ENCODE measurements around the gene IL15RA. TPM values are rescaled to one million over a fixed set of nuclear protein-coding genes. Genes with fewer than 3 reads are reported as not detected.

IL15RA gene
- total RNA-seq, 1 donor from 2014 or later, result 0.48 TPM

DNA sequence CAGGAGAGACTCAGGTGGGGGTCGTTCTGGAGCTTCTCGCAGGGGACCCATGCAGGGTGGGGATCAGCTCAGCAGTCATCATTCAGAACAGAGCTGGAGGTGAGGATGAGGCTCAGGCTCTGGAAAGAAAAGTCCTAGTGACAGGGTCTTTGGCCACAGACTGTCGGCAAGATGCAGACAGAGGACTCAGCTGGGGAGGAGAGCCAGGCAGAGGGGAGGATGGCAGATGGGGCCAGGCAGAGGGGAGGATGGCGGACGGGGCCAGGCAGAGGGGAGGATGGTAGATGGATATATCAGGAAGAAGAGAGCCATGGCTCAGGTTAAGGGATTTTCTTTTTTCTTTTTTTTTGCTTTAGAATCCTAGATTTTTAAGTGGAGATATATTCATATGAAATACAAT is 7.7 kb upstream of the IL15RA start:
- Mint-ChIP-seq H3K36me3 (ENCODE audit: insufficient read depth) (no peaks in the 10 kb centered on the region), H3K9me3 (ENCODE audit: low read depth) (no peaks in the 10 kb centered on the region), H3K4me3 (ENCODE audit: low read depth) (no peak overlapping the region), H3K27ac (no peak overlapping the region), H3K4me1 (ENCODE audit: low read depth) (peaks cover 6% of the 10 kb centered on the region), H3K27me3 (peaks cover 35% of the 10 kb centered on the region)
- no peak for DNase-seq (ENCODE audit: low spot score, unreplicated experiment)
- TF ChIP-seq CTCF (IDR thresholded peaks at IDR 0.05; ENCODE audit: unreplicated experiment), result no peak

- no peak for DNase-seq (ENCODE audit: low spot score, unreplicated experiment)
- TF ChIP-seq CTCF (IDR thresholded peaks at IDR 0.05; ENCODE audit: unreplicated experiment), result no peak
These were observed 6.4 kb upstream of the IL15RA start for GRCh38 chr10:5983774-5984173.

DNA sequence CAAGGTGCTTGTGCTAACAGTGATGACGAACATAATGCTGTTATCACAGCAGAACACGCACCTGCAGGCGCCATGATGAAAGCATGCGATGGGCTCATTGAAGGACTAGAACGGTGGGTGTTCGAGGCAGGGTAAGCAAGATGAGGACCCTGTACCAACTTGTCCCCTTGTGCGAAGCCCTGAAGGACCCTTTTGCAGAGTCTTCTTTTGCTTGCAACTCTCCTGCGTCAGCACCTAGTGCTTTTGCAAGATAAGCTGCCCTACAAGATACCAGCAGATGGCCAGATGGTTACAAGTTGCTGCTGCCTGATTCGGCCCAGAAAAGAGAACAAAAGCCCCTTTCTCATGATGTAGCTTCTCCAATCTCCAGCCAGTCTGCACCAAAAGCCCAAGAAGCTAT is 4.2 kb upstream of the IL15RA start:
- H3K4me3 Mint-ChIP-seq (ENCODE audit: low read depth), result no peak overlapping the region
- H3K27ac Mint-ChIP-seq, result no peak overlapping the region
- no peak for DNase-seq (ENCODE audit: low spot score, unreplicated experiment)
- no peaks in the 10 kb centered on the region for H3K9me3 Mint-ChIP-seq (ENCODE audit: low read depth)
- H3K27me3 Mint-ChIP-seq, result peaks cover 37% of the 10 kb centered on the region
- no peaks in the 10 kb centered on the region for H3K36me3 Mint-ChIP-seq (ENCODE audit: insufficient read depth)
- peaks cover 9% of the 10 kb centered on the region for H3K4me1 Mint-ChIP-seq (ENCODE audit: low read depth)
- no peak for TF ChIP-seq CTCF (IDR thresholded peaks at IDR 0.05; ENCODE audit: unreplicated experiment)

More at GRCh38 chr10:5983774-5984173, 6.4 kb upstream of the IL15RA start:
- peaks cover 6% of the 10 kb centered on the region for H3K4me1 Mint-ChIP-seq (ENCODE audit: low read depth)
- H3K36me3 Mint-ChIP-seq (ENCODE audit: insufficient read depth), result no peaks in the 10 kb centered on the region
- peaks cover 40% of the 10 kb centered on the region for H3K27me3 Mint-ChIP-seq
- H3K9me3 Mint-ChIP-seq (ENCODE audit: low read depth), result no peaks in the 10 kb centered on the region
- no peak overlapping the region for H3K27ac Mint-ChIP-seq
- H3K4me3 Mint-ChIP-seq (ENCODE audit: low read depth), result no peak overlapping the region

- no peak for TF ChIP-seq CTCF (IDR thresholded peaks at IDR 0.05; ENCODE audit: unreplicated experiment)
- H3K4me1 Mint-ChIP-seq (ENCODE audit: low read depth), result peaks cover 11% of the 10 kb centered on the region
- H3K27me3 Mint-ChIP-seq, result peaks cover 45% of the 10 kb centered on the region
- peaks cover 2% of the 10 kb centered on the region for H3K36me3 Mint-ChIP-seq (ENCODE audit: insufficient read depth)
- H3K27ac Mint-ChIP-seq, result peak overlapping the region; percentile 41
- H3K9me3 Mint-ChIP-seq (ENCODE audit: low read depth), result peaks cover 2% of the 10 kb centered on the region
- peak overlapping the region; percentile 72 for H3K4me3 Mint-ChIP-seq (ENCODE audit: low read depth)
- DNase-seq (ENCODE audit: low spot score, unreplicated experiment), result no peak
These were observed 817 bp upstream of the IL15RA start for GRCh38 chr10:5978230-5978489.

- H3K36me3 Mint-ChIP-seq (ENCODE audit: insufficient read depth), result peaks cover 3% of the 10 kb centered on the region
- no peak overlapping the region for H3K27ac Mint-ChIP-seq
- peak; percentile 18 for DNase-seq (ENCODE audit: low spot score, unreplicated experiment)
- H3K9me3 Mint-ChIP-seq (ENCODE audit: low read depth), result peaks cover 4% of the 10 kb centered on the region
- peaks cover 48% of the 10 kb centered on the region for H3K27me3 Mint-ChIP-seq
- peaks cover 11% of the 10 kb centered on the region for H3K4me1 Mint-ChIP-seq (ENCODE audit: low read depth)
- H3K4me3 Mint-ChIP-seq (ENCODE audit: low read depth), result peak overlapping the region; percentile 73
- no peak for TF ChIP-seq CTCF (IDR thresholded peaks at IDR 0.05; ENCODE audit: unreplicated experiment)
These were observed 552 bp downstream of the IL15RA start for GRCh38 chr10:5976512-5977470.
